Measurements from ENCODE around the gene FAM131C. TPM values are rescaled to one million over a fixed set of nuclear protein-coding genes. Genes with fewer than 3 reads are reported as not detected.
"Not testable (repeated sequence)": the region's sequence is repeated elsewhere in the genome, so short reads cannot be mapped to it uniquely, and the experiment has no call there.

Gene FAM131C
- total RNA-seq, 1 donor, result under 0.01 TPM

- TF ChIP-seq CTCF (IDR thresholded peaks at IDR 0.05; ENCODE audit: insufficient read depth, low read depth, low read length), result no peak
- DNase-seq (ENCODE audit: low read depth), result no peak
- H3K4me3 ChIP-seq (ENCODE audit: low read depth, low read length), result no peak overlapping the region
Observed at GRCh38 chr1:16067127-16067768, 6.2 kb downstream of the FAM131C start.

GRCh38 chr1:16066245-16066644, 7.2 kb downstream of the FAM131C start:
- no peak overlapping the region for H3K4me3 ChIP-seq (ENCODE audit: low read depth, low read length)
- TF ChIP-seq CTCF (IDR thresholded peaks at IDR 0.05; ENCODE audit: insufficient read depth, low read depth, low read length), result no peak
- DNase-seq (ENCODE audit: low read depth), result no peak

- no peak overlapping the region for H3K4me3 ChIP-seq (ENCODE audit: low read depth, low read length)
- DNase-seq (ENCODE audit: low read depth), result no peak
- no peak for TF ChIP-seq CTCF (IDR thresholded peaks at IDR 0.05; ENCODE audit: insufficient read depth, low read depth, low read length)
Observed at GRCh38 chr1:16065269-16065576, 8.2 kb downstream of the FAM131C start.

- no peak for TF ChIP-seq CTCF (IDR thresholded peaks at IDR 0.05; ENCODE audit: insufficient read depth, low read depth, low read length)
- no peak overlapping the region for H3K4me3 ChIP-seq (ENCODE audit: low read depth, low read length)
- no peak for DNase-seq (ENCODE audit: low read depth)
Observed at GRCh38 chr1:16064536-16065268, 8.7 kb downstream of the FAM131C start.

- no peak overlapping the region for H3K4me3 ChIP-seq (ENCODE audit: low read depth, low read length)
- no peak for TF ChIP-seq CTCF (IDR thresholded peaks at IDR 0.05; ENCODE audit: insufficient read depth, low read depth, low read length)
- DNase-seq (ENCODE audit: low read depth), result no peak
Observed at GRCh38 chr1:16063921-16064320, 9.5 kb downstream of the FAM131C start.

- no peak for DNase-seq (ENCODE audit: low read depth)
- no peak for TF ChIP-seq CTCF (IDR thresholded peaks at IDR 0.05; ENCODE audit: insufficient read depth, low read depth, low read length)
- H3K4me3 ChIP-seq (ENCODE audit: low read depth, low read length), result no peak overlapping the region
Observed at GRCh38 chr1:16063226-16063829, 10.1 kb downstream of the FAM131C start.

- DNase-seq (ENCODE audit: low read depth); H3K4me3 ChIP-seq (ENCODE audit: low read depth, low read length): not testable (repeated sequence)
Observed at GRCh38 chr1:16062687-16063075, 10.8 kb downstream of the FAM131C start.

- not testable (repeated sequence) for H3K4me3 ChIP-seq (ENCODE audit: low read depth, low read length); DNase-seq (ENCODE audit: low read depth)
Observed at GRCh38 chr1:16061989-16062686, 11.3 kb downstream of the FAM131C start.

Measured in fibroblast of villous mesenchyme (primary cell).